H9 (cell line): Measurements from ENCODE around the gene THY1. TPM values are rescaled to one million over a fixed set of nuclear protein-coding genes. Genes with fewer than 3 reads are reported as not detected.
"Not testable (repeated sequence)": the region's sequence is repeated elsewhere in the genome, so short reads cannot be mapped to it uniquely, and the experiment has no call there.

ENCODE experiments used
- DNase-seq: peaks from one replicate; pipeline ENCODE4 v3.0.0-alpha.2; 2017
- H2AFZ ChIP-seq: one replicate; pipeline ENCODE4 v1.6.1; 2013; ENCODE audit warnings: mild to moderate bottlenecking, low read length, control low read depth, moderate library complexity
- H2AK5ac ChIP-seq: 2 replicates; pipeline ENCODE4 v1.6.1; 2013; ENCODE audit warnings: low read length, control low read depth, mixed read lengths; ENCODE audit not compliant: insufficient read length
- H2BK120ac ChIP-seq: one replicate; pipeline ENCODE4 v1.6.1; 2013; ENCODE audit warnings: low read depth, mild to moderate bottlenecking, low read length, control low read depth, inconsistent platforms; ENCODE audit not compliant: poor library complexity, severe bottlenecking
- H2BK12ac ChIP-seq: 2 replicates; pipeline ENCODE4 v1.6.1; 2013; ENCODE audit warnings: low read length, control low read depth, mixed read lengths, low read depth; ENCODE audit not compliant: insufficient read length
- H2BK15ac ChIP-seq: 2 replicates; pipeline ENCODE4 v1.6.1; 2013; ENCODE audit warnings: low read depth, low read length, control low read depth
- H2BK20ac ChIP-seq: one replicate; pipeline ENCODE4 v1.6.1; 2013; ENCODE audit warnings: low read depth, mild to moderate bottlenecking, low read length, control low read depth, inconsistent platforms; ENCODE audit not compliant: poor library complexity, severe bottlenecking
- H2BK5ac ChIP-seq: 2 replicates; pipeline ENCODE4 v1.6.1; 2013; ENCODE audit warnings: low read length, control low read depth, mixed read lengths; ENCODE audit not compliant: insufficient read length
- H3K14ac ChIP-seq: 2 replicates; pipeline ENCODE4 v1.6.1; 2013; ENCODE audit warnings: low read length, control low read depth; ENCODE audit not compliant: insufficient read depth
- H3K18ac ChIP-seq: 2 replicates; pipeline ENCODE4 v1.6.1; 2013; ENCODE audit warnings: low read depth, mild to moderate bottlenecking, mixed read lengths, low read length, control low read depth; ENCODE audit not compliant: insufficient read length
- H3K23ac ChIP-seq: 2 replicates; pipeline ENCODE4 v1.6.1; 2013; ENCODE audit warnings: low read length, control low read depth, mixed read lengths, low read depth; ENCODE audit not compliant: insufficient read length
- H3K23me2 ChIP-seq: 2 replicates; pipeline ENCODE4 v1.6.1; 2013; ENCODE audit warnings: low read depth, mild to moderate bottlenecking, mixed read lengths, low read length, control low read depth; ENCODE audit not compliant: insufficient read length, poor library complexity, severe bottlenecking
- H3K27ac ChIP-seq: 2 replicates; pipeline ENCODE4 v1.5.1; 2013; ENCODE audit warnings: low read length, control low read depth, mixed read lengths, low read depth; ENCODE audit not compliant: insufficient read length
- H3K27me3 ChIP-seq: 2 replicates; pipeline ENCODE4 v1.6.1; 2013; ENCODE audit warnings: low read length, control low read depth, inconsistent platforms; ENCODE audit not compliant: insufficient read depth
- H3K4ac ChIP-seq: 2 replicates; pipeline ENCODE4 v1.6.1; 2013; ENCODE audit warnings: low read depth, mild to moderate bottlenecking, control low read depth, inconsistent platforms, low read length, moderate library complexity
- H3K4me1 ChIP-seq: 2 replicates; pipeline ENCODE4 v1.6.1; 2013; ENCODE audit warnings: low read length, control low read depth, inconsistent platforms; ENCODE audit not compliant: insufficient read depth
- H3K4me2 ChIP-seq: 2 replicates; pipeline ENCODE4 v1.6.1; 2013; ENCODE audit warnings: low read length, control low read depth, mixed read lengths; ENCODE audit not compliant: insufficient read length, insufficient read depth
- H3K56ac ChIP-seq: 2 replicates; pipeline ENCODE4 v1.6.1; 2013; ENCODE audit warnings: low read depth, mild to moderate bottlenecking, mixed read lengths, low read length, control low read depth; ENCODE audit not compliant: insufficient read length
- H3K79me1 ChIP-seq: 2 replicates; pipeline ENCODE4 v1.6.1; 2013; ENCODE audit warnings: low read depth, mild to moderate bottlenecking, moderate library complexity, low read length, control low read depth, inconsistent platforms; ENCODE audit not compliant: insufficient read depth, poor library complexity, severe bottlenecking
- H3K79me2 ChIP-seq: 2 replicates; pipeline ENCODE4 v1.6.1; 2013; ENCODE audit warnings: low read length, control low read depth, inconsistent platforms; ENCODE audit not compliant: insufficient read depth
- H3K9ac ChIP-seq: 2 replicates; pipeline ENCODE4 v1.6.1; 2013; ENCODE audit warnings: low read length, control low read depth, mixed read lengths; ENCODE audit not compliant: insufficient read length; ENCODE audit errors: extremely low read depth
- H3K9me3 ChIP-seq: one replicate; pipeline ENCODE4 v1.6.1; 2013; ENCODE audit warnings: low read depth, low read length, inconsistent platforms; ENCODE audit not compliant: control insufficient read depth
- H3T11ph ChIP-seq: one replicate; pipeline ENCODE4 v1.6.1; 2013; ENCODE audit warnings: mild to moderate bottlenecking, low read length, control low read depth, inconsistent platforms
- H4K20me1 ChIP-seq: one replicate; pipeline ENCODE4 v1.6.1; 2013; ENCODE audit not compliant: control insufficient read depth, insufficient read length, insufficient read depth
- H4K5ac ChIP-seq: 2 replicates; pipeline ENCODE4 v1.6.1; 2013; ENCODE audit warnings: low read depth, mild to moderate bottlenecking, mixed read lengths, low read length, control low read depth; ENCODE audit not compliant: insufficient read length
- H4K8ac ChIP-seq: replicated peaks from 2 replicates; pipeline ENCODE4 v1.6.1; 2013; ENCODE audit warnings: low read length, control low read depth, mixed read lengths, low read depth; ENCODE audit not compliant: insufficient read length
- H4K91ac ChIP-seq: 2 replicates; pipeline ENCODE4 v1.6.1; 2013; ENCODE audit warnings: low read depth, mild to moderate bottlenecking, moderate library complexity, mixed read lengths, low read length, control low read depth; ENCODE audit not compliant: insufficient read length
- H3K27ac Mint-ChIP-seq, 3 experiments: 2 replicates in 2 of 3; 3 replicates in 1 of 3; pipeline ENCODE4 v1.8.0; 2020 to 2021; ENCODE audit warnings: mixed read lengths in 3 of 3, mild to moderate bottlenecking in 1 of 3, moderate library complexity in 1 of 3
- H3K27me3 Mint-ChIP-seq: 2 replicates; pipeline ENCODE4 v1.8.0; 2021; ENCODE audit warnings: low read depth, mild to moderate bottlenecking, moderate library complexity, mixed read lengths
- H3K36me3 Mint-ChIP-seq, 3 experiments: 2 replicates in 2 of 3; 3 replicates in 1 of 3; pipeline ENCODE4 v1.8.0; 2020 to 2021; ENCODE audit warnings: low read depth in 3 of 3, mixed read lengths in 3 of 3; ENCODE audit not compliant: insufficient read depth in 1 of 3
- H3K4me1 Mint-ChIP-seq, 2 experiments: 2 replicates each; pipeline ENCODE4 v1.8.0; 2020; ENCODE audit warnings: mixed read lengths in 2 of 2
- H3K4me3 Mint-ChIP-seq, 2 experiments: 2 replicates in 1 of 2; 3 replicates in 1 of 2; pipeline ENCODE4 v1.8.0; 2020 to 2021; ENCODE audit warnings: mild to moderate bottlenecking in 2 of 2, mixed read lengths in 2 of 2, moderate library complexity in 1 of 2
- H3K9me3 Mint-ChIP-seq, 2 experiments: 2 replicates in 1 of 2; 3 replicates in 1 of 2; pipeline ENCODE4 v1.8.0; 2020; ENCODE audit warnings: mild to moderate bottlenecking in 2 of 2, mixed read lengths in 2 of 2, moderate library complexity in 1 of 2
- WGBS: extraction: QIAGEN DNeasy Blood & Tissue Kit; methylation state at CpG from one replicate; pipeline ENCODE4 v1.1.7; 2013; ENCODE audit warnings: missing lambda C conversion rate, low lambda C conversion rate, mixed read lengths; ENCODE audit not compliant: insufficient read length; ENCODE audit errors: extremely low coverage; 5-methylcytosine and 5-hydroxymethylcytosine counted together
- total RNA-seq: library from RNA; stranded (reverse); gene quantifications from 2 replicates; pipeline ENCODE4 v1.2.1, GENCODE V29; 2021
- TF ChIP-seq, protein P1 (sequence below): fragments of 200-600 bp; sonication (generic); conservative IDR thresholded peaks from 3 replicates; pipeline ENCODE4 v1.8.0; 2021; ENCODE audit warnings: antibody characterized with exemption, mild to moderate bottlenecking

The THY1 gene
- total RNA-seq, 1 experiment from 2014 or later, result 176 TPM

DNA sequence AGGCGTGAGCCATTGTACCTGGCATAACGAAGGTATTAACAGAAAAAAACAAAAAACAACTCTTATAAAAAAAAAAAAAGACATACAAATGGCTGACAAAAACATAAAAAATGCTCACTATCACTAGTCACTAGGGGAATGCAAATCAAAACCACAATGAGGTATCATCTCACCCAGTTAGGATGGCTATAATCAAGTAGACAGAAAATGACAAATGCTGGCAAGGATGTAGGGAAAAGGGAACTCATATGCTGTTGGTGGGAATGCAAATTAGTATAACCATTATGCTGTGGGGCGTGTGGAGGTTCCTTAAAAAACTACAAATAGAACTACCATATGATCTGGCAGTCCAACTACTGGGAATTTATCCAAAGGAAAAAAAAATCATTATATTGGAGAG is 17.0 kb downstream of the THY1 start:
- H4K91ac ChIP-seq, result no peak overlapping the region
- Mint-ChIP-seq H3K27me3 (no peaks in the 10 kb centered on the region; the same call in 1 of the 2 replicates), H3K27ac (no peak overlapping the region), H3K36me3 (no peaks in the 10 kb centered on the region; a peak in 1 of 7 replicates), H3K4me1 (no peaks in the 10 kb centered on the region; a peak in 2 of 4 replicates), H3K4me3 (no peak overlapping the region), H3K9me3 (no peaks in the 10 kb centered on the region)
- H3T11ph ChIP-seq, result no peak overlapping the region
- H3K18ac ChIP-seq, result no peak overlapping the region
- H3K56ac ChIP-seq, result no peak overlapping the region
- H2AK5ac ChIP-seq, result no peak overlapping the region
- no peak overlapping the region for H2BK12ac ChIP-seq
- H3K4me2 ChIP-seq, result no peak overlapping the region
- H4K5ac ChIP-seq, result no peak overlapping the region
- H3K9me3 ChIP-seq, result no peaks in the 10 kb centered on the region
- no peak overlapping the region for H2BK120ac ChIP-seq
- no peak overlapping the region for H3K9ac ChIP-seq
- no peaks in the 10 kb centered on the region for H3K23me2 ChIP-seq
- no peak overlapping the region for H3K27ac ChIP-seq
- H3K4me1 ChIP-seq, result no peaks in the 10 kb centered on the region
- H4K8ac ChIP-seq, result no peak overlapping the region
- no peaks in the 10 kb centered on the region for H3K79me2 ChIP-seq
- H2BK15ac ChIP-seq, result no peak overlapping the region
- no CpG with 5 or more reads among the region's 3 CpGs for WGBS
- TF ChIP-seq, protein P1, sequence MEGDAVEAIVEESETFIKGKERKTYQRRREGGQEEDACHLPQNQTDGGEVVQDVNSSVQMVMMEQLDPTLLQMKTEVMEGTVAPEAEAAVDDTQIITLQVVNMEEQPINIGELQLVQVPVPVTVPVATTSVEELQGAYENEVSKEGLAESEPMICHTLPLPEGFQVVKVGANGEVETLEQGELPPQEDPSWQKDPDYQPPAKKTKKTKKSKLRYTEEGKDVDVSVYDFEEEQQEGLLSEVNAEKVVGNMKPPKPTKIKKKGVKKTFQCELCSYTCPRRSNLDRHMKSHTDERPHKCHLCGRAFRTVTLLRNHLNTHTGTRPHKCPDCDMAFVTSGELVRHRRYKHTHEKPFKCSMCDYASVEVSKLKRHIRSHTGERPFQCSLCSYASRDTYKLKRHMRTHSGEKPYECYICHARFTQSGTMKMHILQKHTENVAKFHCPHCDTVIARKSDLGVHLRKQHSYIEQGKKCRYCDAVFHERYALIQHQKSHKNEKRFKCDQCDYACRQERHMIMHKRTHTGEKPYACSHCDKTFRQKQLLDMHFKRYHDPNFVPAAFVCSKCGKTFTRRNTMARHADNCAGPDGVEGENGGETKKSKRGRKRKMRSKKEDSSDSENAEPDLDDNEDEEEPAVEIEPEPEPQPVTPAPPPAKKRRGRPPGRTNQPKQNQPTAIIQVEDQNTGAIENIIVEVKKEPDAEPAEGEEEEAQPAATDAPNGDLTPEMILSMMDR, result no peak
- H3K4ac ChIP-seq, result no peak overlapping the region
- no peak overlapping the region for H3K23ac ChIP-seq
- no peaks in the 10 kb centered on the region for H4K20me1 ChIP-seq
- no peak overlapping the region for H3K14ac ChIP-seq
- no peaks in the 10 kb centered on the region; the same call in 1 of the 2 replicates for H3K27me3 ChIP-seq
- DNase-seq, result no peak
- no peak overlapping the region for H2BK20ac ChIP-seq
- no peak overlapping the region for H2BK5ac ChIP-seq
- no peak overlapping the region for H2AFZ ChIP-seq
- no peaks in the 10 kb centered on the region for H3K79me1 ChIP-seq

GRCh38 chr11:119405448-119405847 is 17.5 kb downstream of the THY1 start:
- not testable (repeated sequence) for H3K79me2 ChIP-seq, H3K27me3 Mint-ChIP-seq, DNase-seq, H3K56ac ChIP-seq, H2BK20ac ChIP-seq, H3K4me1 Mint-ChIP-seq, H3K23ac ChIP-seq, H3K79me1 ChIP-seq, H3K4me2 ChIP-seq, H2BK12ac ChIP-seq, H4K8ac ChIP-seq, H3K4me3 Mint-ChIP-seq, H2BK5ac ChIP-seq, H2BK120ac ChIP-seq, H3K9me3 Mint-ChIP-seq, H3T11ph ChIP-seq, H4K5ac ChIP-seq, H3K27me3 ChIP-seq, H3K14ac ChIP-seq, H4K20me1 ChIP-seq, H3K23me2 ChIP-seq, H3K9me3 ChIP-seq, H3K36me3 Mint-ChIP-seq, H2AK5ac ChIP-seq, H4K91ac ChIP-seq, H3K27ac Mint-ChIP-seq, H3K27ac ChIP-seq, H3K18ac ChIP-seq, H2BK15ac ChIP-seq, H3K9ac ChIP-seq, H3K4me1 ChIP-seq, H2AFZ ChIP-seq, H3K4ac ChIP-seq
- no CpG with 5 or more reads among the region's 6 CpGs for WGBS
